H9 (cell line): Measurements from ENCODE around the gene FEM1B. TPM values are rescaled to one million over a fixed set of nuclear protein-coding genes. Genes with fewer than 3 reads are reported as not detected.

Experiments used
- DNase-seq: peaks from one replicate; pipeline ENCODE4 v3.0.0-alpha.2; 2017
- H2AFZ ChIP-seq: one replicate; pipeline ENCODE4 v1.6.1; 2013; ENCODE audit warnings: mild to moderate bottlenecking, low read length, control low read depth, moderate library complexity
- H2AK5ac ChIP-seq: 2 replicates; pipeline ENCODE4 v1.6.1; 2013; ENCODE audit warnings: low read length, control low read depth, mixed read lengths; ENCODE audit not compliant: insufficient read length
- H2BK120ac ChIP-seq: one replicate; pipeline ENCODE4 v1.6.1; 2013; ENCODE audit warnings: low read depth, mild to moderate bottlenecking, low read length, control low read depth, inconsistent platforms; ENCODE audit not compliant: poor library complexity, severe bottlenecking
- H2BK12ac ChIP-seq: 2 replicates; pipeline ENCODE4 v1.6.1; 2013; ENCODE audit warnings: low read length, control low read depth, mixed read lengths, low read depth; ENCODE audit not compliant: insufficient read length
- H2BK15ac ChIP-seq: 2 replicates; pipeline ENCODE4 v1.6.1; 2013; ENCODE audit warnings: low read depth, low read length, control low read depth
- H2BK20ac ChIP-seq: one replicate; pipeline ENCODE4 v1.6.1; 2013; ENCODE audit warnings: low read depth, mild to moderate bottlenecking, low read length, control low read depth, inconsistent platforms; ENCODE audit not compliant: poor library complexity, severe bottlenecking
- H2BK5ac ChIP-seq: 2 replicates; pipeline ENCODE4 v1.6.1; 2013; ENCODE audit warnings: low read length, control low read depth, mixed read lengths; ENCODE audit not compliant: insufficient read length
- H3K14ac ChIP-seq: 2 replicates; pipeline ENCODE4 v1.6.1; 2013; ENCODE audit warnings: low read length, control low read depth; ENCODE audit not compliant: insufficient read depth
- H3K18ac ChIP-seq: 2 replicates; pipeline ENCODE4 v1.6.1; 2013; ENCODE audit warnings: low read depth, mild to moderate bottlenecking, mixed read lengths, low read length, control low read depth; ENCODE audit not compliant: insufficient read length
- H3K23ac ChIP-seq: 2 replicates; pipeline ENCODE4 v1.6.1; 2013; ENCODE audit warnings: low read length, control low read depth, mixed read lengths, low read depth; ENCODE audit not compliant: insufficient read length
- H3K23me2 ChIP-seq: 2 replicates; pipeline ENCODE4 v1.6.1; 2013; ENCODE audit warnings: low read depth, mild to moderate bottlenecking, mixed read lengths, low read length, control low read depth; ENCODE audit not compliant: insufficient read length, poor library complexity, severe bottlenecking
- H3K27ac ChIP-seq: 2 replicates; pipeline ENCODE4 v1.5.1; 2013; ENCODE audit warnings: low read length, control low read depth, mixed read lengths, low read depth; ENCODE audit not compliant: insufficient read length
- H3K27me3 ChIP-seq: 2 replicates; pipeline ENCODE4 v1.6.1; 2013; ENCODE audit warnings: low read length, control low read depth, inconsistent platforms; ENCODE audit not compliant: insufficient read depth
- H3K4ac ChIP-seq: 2 replicates; pipeline ENCODE4 v1.6.1; 2013; ENCODE audit warnings: low read depth, mild to moderate bottlenecking, control low read depth, inconsistent platforms, low read length, moderate library complexity
- H3K4me1 ChIP-seq: 2 replicates; pipeline ENCODE4 v1.6.1; 2013; ENCODE audit warnings: low read length, control low read depth, inconsistent platforms; ENCODE audit not compliant: insufficient read depth
- H3K4me2 ChIP-seq: 2 replicates; pipeline ENCODE4 v1.6.1; 2013; ENCODE audit warnings: low read length, control low read depth, mixed read lengths; ENCODE audit not compliant: insufficient read length, insufficient read depth
- H3K56ac ChIP-seq: 2 replicates; pipeline ENCODE4 v1.6.1; 2013; ENCODE audit warnings: low read depth, mild to moderate bottlenecking, mixed read lengths, low read length, control low read depth; ENCODE audit not compliant: insufficient read length
- H3K79me1 ChIP-seq: 2 replicates; pipeline ENCODE4 v1.6.1; 2013; ENCODE audit warnings: low read depth, mild to moderate bottlenecking, moderate library complexity, low read length, control low read depth, inconsistent platforms; ENCODE audit not compliant: insufficient read depth, poor library complexity, severe bottlenecking
- H3K79me2 ChIP-seq: 2 replicates; pipeline ENCODE4 v1.6.1; 2013; ENCODE audit warnings: low read length, control low read depth, inconsistent platforms; ENCODE audit not compliant: insufficient read depth
- H3K9ac ChIP-seq: 2 replicates; pipeline ENCODE4 v1.6.1; 2013; ENCODE audit warnings: low read length, control low read depth, mixed read lengths; ENCODE audit not compliant: insufficient read length; ENCODE audit errors: extremely low read depth
- H3K9me3 ChIP-seq: one replicate; pipeline ENCODE4 v1.6.1; 2013; ENCODE audit warnings: low read depth, low read length, inconsistent platforms; ENCODE audit not compliant: control insufficient read depth
- H3T11ph ChIP-seq: one replicate; pipeline ENCODE4 v1.6.1; 2013; ENCODE audit warnings: mild to moderate bottlenecking, low read length, control low read depth, inconsistent platforms
- H4K20me1 ChIP-seq: one replicate; pipeline ENCODE4 v1.6.1; 2013; ENCODE audit not compliant: control insufficient read depth, insufficient read length, insufficient read depth
- H4K5ac ChIP-seq: 2 replicates; pipeline ENCODE4 v1.6.1; 2013; ENCODE audit warnings: low read depth, mild to moderate bottlenecking, mixed read lengths, low read length, control low read depth; ENCODE audit not compliant: insufficient read length
- H4K8ac ChIP-seq: replicated peaks from 2 replicates; pipeline ENCODE4 v1.6.1; 2013; ENCODE audit warnings: low read length, control low read depth, mixed read lengths, low read depth; ENCODE audit not compliant: insufficient read length
- H4K91ac ChIP-seq: 2 replicates; pipeline ENCODE4 v1.6.1; 2013; ENCODE audit warnings: low read depth, mild to moderate bottlenecking, moderate library complexity, mixed read lengths, low read length, control low read depth; ENCODE audit not compliant: insufficient read length
- H3K27ac Mint-ChIP-seq, 3 experiments: 2 replicates in 2 of 3; 3 replicates in 1 of 3; pipeline ENCODE4 v1.8.0; 2020 to 2021; ENCODE audit warnings: mixed read lengths in 3 of 3, mild to moderate bottlenecking in 1 of 3, moderate library complexity in 1 of 3
- H3K27me3 Mint-ChIP-seq: 2 replicates; pipeline ENCODE4 v1.8.0; 2021; ENCODE audit warnings: low read depth, mild to moderate bottlenecking, moderate library complexity, mixed read lengths
- H3K36me3 Mint-ChIP-seq, 3 experiments: 2 replicates in 2 of 3; 3 replicates in 1 of 3; pipeline ENCODE4 v1.8.0; 2020 to 2021; ENCODE audit warnings: low read depth in 3 of 3, mixed read lengths in 3 of 3; ENCODE audit not compliant: insufficient read depth in 1 of 3
- H3K4me1 Mint-ChIP-seq, 2 experiments: 2 replicates each; pipeline ENCODE4 v1.8.0; 2020; ENCODE audit warnings: mixed read lengths in 2 of 2
- H3K4me3 Mint-ChIP-seq, 2 experiments: 2 replicates in 1 of 2; 3 replicates in 1 of 2; pipeline ENCODE4 v1.8.0; 2020 to 2021; ENCODE audit warnings: mild to moderate bottlenecking in 2 of 2, mixed read lengths in 2 of 2, moderate library complexity in 1 of 2
- H3K9me3 Mint-ChIP-seq, 2 experiments: 2 replicates in 1 of 2; 3 replicates in 1 of 2; pipeline ENCODE4 v1.8.0; 2020; ENCODE audit warnings: mild to moderate bottlenecking in 2 of 2, mixed read lengths in 2 of 2, moderate library complexity in 1 of 2
- CTCF ChIP-seq: fragments of 200-600 bp; sonication (generic); conservative IDR thresholded peaks from 3 replicates; pipeline ENCODE4 v1.8.0; 2021; ENCODE audit warnings: antibody characterized with exemption, mild to moderate bottlenecking
- WGBS: extraction: QIAGEN DNeasy Blood & Tissue Kit; methylation state at CpG from one replicate; pipeline ENCODE4 v1.1.7; 2013; ENCODE audit warnings: missing lambda C conversion rate, low lambda C conversion rate, mixed read lengths; ENCODE audit not compliant: insufficient read length; ENCODE audit errors: extremely low coverage; 5-methylcytosine and 5-hydroxymethylcytosine counted together
- total RNA-seq: library from RNA; stranded (reverse); gene quantifications from 2 replicates; pipeline ENCODE4 v1.2.1, GENCODE V29; 2021

Gene FEM1B
- total RNA-seq, 1 experiment from 2014 or later: 77.9 TPM

- Mint-ChIP-seq H3K27ac (no peak overlapping the region), H3K9me3 (peaks cover 16 to 19% of the 10 kb centered on the region in 2 experiments), H3K36me3 (peaks cover 8 to 18% (median 9%) of the 10 kb centered on the region in 3 experiments), H3K4me1 (peaks cover 13 to 16% of the 10 kb centered on the region in 2 experiments), H3K4me3 (no peak overlapping the region), H3K27me3 (no peaks in the 10 kb centered on the region)
- Histone ChIP-seq H4K8ac (no peak overlapping the region), H3K79me1 (no peaks in the 10 kb centered on the region), H3T11ph (no peak overlapping the region), H3K27ac (no peak overlapping the region), H2BK15ac (no peak overlapping the region), H3K4ac (no peak overlapping the region), H4K5ac (no peak overlapping the region), H4K91ac (no peak overlapping the region), H3K23ac (no peak overlapping the region), H3K27me3 (no peaks in the 10 kb centered on the region), H2AFZ (no peak overlapping the region), H2BK5ac (no peak overlapping the region), H2BK20ac (no peak overlapping the region), H2AK5ac (no peak overlapping the region), H3K14ac (no peak overlapping the region), H3K4me1 (no peaks in the 10 kb centered on the region; the same call in 1 of the 2 replicates), H2BK120ac (no peak overlapping the region), H3K4me2 (no peak overlapping the region), H2BK12ac (no peak overlapping the region), H3K9me3 (no peaks in the 10 kb centered on the region), H3K9ac (no peak overlapping the region), H3K79me2 (no peaks in the 10 kb centered on the region), H4K20me1 (no peaks in the 10 kb centered on the region), H3K18ac (no peak overlapping the region), H3K23me2 (no peaks in the 10 kb centered on the region), H3K56ac (no peak overlapping the region)
- WGBS: no CpG with 5 or more reads among the region's 1 CpG
- TF ChIP-seq CTCF: no peak
- no peak for DNase-seq
Observed at GRCh38 chr15:68244235-68244634, 33.3 kb upstream of the FEM1B start.
